Left renal pelvis (tissue), 4 donors: ENCODE results near the gene SUPT4H1. TPM values are rescaled to one million over a fixed set of nuclear protein-coding genes. Genes with fewer than 3 reads are reported as not detected.

ENCODE experiments used
- DNase-seq, 4 donors: peaks; one replicate each; pipeline ENCODE4 v3.0.0-alpha.2; 2013; ENCODE audit warnings: low read depth in 4 of 4, low spot score in 3 of 4
- polyA plus RNA-seq, 4 donors: library from polyadenylated mRNA; unstranded; fragments of 120-200 nt; gene quantifications; one replicate each; pipeline ENCODE4 v1.2.1, GENCODE V29; 2013; ENCODE audit not compliant: insufficient read length in 4 of 4

The SUPT4H1 gene
- polyA plus RNA-seq, 4 donors, result 105 to 152 (median 127) TPM

- no peak for DNase-seq
These were observed 30.2 kb downstream of the SUPT4H1 start for GRCh38 chr17:58321571-58322525.

GRCh38 chr17:58320570-58321323 is 31.3 kb downstream of the SUPT4H1 start:
- DNase-seq, result no peak

DNA sequence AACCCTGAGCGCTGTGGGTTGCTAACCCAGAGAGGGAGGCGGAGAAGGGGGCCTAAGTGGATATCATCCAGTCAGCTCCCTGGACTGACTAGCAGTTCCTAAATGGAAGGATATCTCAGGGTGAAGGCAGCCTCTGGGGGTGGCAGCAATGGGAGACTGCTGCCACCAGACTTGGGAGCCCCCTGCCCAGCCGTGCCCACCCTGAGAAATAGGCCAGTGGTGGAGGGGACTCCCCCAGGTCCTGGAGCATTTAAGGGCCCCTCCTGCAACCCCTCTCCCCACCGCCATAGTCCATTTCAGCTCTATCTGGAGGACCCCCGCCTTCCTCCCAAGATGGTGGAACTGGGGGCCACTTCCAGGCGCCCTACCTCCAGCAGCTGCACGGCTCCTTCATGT is 31.8 kb downstream of the SUPT4H1 start:
- DNase-seq, result no peak

- DNase-seq, result no peak
These were observed 32.5 kb downstream of the SUPT4H1 start for GRCh38 chr17:58319173-58320162.

DNA sequence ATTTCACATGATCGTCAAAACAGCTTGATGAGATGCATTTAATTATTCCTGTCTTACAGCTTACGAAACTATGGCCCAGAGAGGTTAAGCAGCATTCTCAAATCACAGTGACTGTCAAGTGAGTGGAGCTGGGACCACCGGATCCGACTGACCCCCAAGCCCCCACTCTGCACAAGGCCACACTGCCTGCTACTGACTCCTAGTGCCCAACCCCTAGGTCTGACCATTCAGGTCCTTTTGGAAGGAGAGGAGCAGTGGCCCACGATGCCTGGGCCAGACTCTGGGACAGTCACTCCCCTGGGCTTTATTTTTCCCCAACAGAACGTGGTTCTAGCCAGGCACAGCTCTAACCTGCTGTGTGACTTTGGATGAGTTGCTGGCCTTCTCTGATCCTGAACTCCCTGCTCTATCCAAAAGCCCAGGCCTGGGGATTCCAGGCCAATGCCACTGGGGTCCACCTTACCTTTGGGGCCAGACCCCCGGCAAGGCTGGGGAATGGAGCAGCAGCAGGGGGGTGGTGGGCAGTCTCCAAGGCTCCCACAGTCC is 33.3 kb downstream of the SUPT4H1 start:
- no peak for DNase-seq

DNA sequence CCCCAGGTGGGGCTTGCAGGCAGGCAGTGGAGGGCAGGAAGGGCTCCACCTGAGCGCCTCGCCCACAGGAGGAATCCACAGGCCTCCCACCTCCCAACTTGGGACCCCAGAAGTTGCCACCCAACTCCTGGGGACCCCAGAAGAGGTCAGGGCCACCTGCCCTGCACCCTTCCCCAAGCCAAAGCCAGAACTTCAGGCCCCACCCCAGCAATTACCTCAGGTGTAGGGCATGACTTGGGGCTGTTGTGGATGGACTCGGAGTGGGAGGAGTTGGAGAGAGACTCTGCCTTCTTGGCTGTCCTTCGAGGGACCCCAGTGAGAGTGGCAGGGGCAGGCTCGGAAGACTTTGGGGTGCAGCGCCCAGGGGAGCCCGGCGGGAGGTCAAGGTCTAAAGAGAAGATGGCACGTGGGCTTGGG is 33.9 kb downstream of the SUPT4H1 start:
- DNase-seq, result no peak

- DNase-seq, result no peak
These were observed 34.5 kb downstream of the SUPT4H1 start for GRCh38 chr17:58317421-58318064.

- no peak for DNase-seq
These were observed 35.6 kb downstream of the SUPT4H1 start for GRCh38 chr17:58316260-58316960.

DNA sequence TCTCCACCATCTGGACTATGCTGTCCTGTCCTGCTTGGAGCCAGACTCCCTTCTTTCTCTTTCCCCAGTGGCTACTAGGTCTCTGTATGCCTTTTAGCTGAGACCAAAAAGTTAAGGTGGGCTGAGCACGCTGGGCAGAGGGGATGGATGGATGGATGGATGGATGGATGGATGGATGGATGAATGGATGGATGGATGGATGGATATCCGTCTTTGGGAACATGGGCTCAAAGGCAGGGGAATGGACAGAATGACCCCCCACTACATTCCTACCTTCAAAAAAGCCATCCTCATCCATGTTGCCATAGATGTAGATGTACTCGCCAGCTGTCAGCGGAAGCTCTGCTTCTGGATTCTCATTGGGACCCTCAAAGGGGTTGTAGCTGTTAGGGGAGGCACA is 36.3 kb downstream of the SUPT4H1 start:
- DNase-seq, result no peak

GRCh38 chr17:58315281-58315711 is 36.7 kb downstream of the SUPT4H1 start:
- no peak for DNase-seq

DNA sequence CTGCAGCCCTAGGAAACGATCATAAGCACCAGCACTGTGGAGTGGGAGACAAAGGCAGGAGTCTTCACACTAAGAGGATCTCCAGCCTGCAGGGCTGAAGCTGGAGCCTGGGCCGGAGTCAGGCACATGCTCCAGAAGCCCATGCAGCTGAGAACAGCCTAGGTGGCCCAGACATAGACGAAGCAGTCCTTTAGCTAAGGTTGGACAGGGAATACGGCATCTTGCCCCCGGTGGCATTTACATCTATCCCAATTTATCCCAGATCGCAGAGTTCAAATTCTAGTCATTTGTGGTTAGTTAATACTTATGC is 37.3 kb downstream of the SUPT4H1 start:
- DNase-seq, result no peak

GRCh38 chr17:58313815-58314705 is 37.9 kb downstream of the SUPT4H1 start:
- no peak for DNase-seq

DNA sequence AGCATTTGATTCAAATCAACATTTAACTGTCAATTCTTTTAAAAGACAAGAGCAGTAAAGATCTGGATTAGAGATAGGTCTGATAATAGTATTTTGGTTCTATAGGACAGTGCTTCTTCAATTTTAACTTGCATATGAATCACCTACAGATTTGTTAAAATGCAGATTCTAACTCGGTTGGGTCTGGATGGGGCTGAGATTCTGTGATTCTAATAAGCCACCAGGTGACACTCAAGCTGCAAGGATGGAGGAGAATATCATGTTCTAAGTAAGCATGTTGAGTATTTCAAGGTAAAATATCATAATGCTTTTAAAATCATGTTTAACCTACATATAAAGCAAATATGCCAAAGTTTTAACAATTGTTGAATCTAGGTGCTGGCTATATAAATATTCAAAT is 39.2 kb downstream of the SUPT4H1 start:
- DNase-seq, result no peak

DNA sequence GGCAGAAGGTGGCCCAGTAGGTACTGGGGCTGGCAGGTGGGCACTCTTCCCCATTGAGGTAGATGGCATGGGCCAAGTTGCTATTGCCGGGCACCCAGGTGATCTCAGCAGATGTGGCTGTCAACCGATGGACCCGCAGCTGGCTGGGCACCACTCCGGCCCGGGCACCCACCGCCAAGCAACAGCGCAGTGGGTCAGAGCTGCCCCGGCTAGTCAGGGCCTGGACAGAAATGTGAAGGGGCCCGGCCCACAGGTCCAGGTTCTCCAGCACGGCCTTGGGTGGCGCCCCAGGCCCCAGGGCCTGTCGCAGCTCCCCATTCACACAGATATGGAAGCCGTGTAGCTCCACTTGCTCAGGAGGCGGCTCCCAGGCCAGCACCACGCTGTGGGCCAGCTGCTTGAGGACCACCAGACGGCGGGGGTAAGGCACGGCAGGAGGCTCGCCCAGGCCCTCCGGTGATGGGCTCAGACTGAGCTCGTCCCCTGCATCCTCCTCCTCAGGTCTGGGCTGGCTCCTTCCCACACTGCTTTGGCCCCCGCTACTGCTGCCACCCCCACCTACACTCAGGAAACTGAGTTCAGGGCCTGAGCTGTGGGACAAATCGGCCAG is 39.9 kb downstream of the SUPT4H1 start:
- DNase-seq, result no peak

- no peak for DNase-seq
These were observed 40.5 kb downstream of the SUPT4H1 start for GRCh38 chr17:58311429-58311894.

- no peak for DNase-seq
These were observed 41.2 kb downstream of the SUPT4H1 start for GRCh38 chr17:58310511-58311428.

DNA sequence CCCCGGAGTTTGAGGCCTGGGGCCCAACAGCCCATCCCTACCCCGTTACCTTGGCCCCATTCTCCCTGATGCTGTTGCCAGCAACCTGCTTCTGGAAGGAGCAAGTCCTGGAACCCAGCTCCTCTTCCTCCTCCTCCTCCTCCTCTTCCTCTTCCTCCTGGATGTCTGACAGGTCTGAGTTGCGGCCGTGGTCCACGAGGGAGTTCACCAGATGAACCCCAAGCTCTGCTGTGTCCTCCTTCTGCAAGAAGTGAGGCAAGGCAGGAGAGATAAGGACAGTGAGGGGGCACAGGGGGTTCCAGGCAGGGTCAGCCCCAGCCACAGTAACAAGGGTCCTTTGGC is 42.1 kb downstream of the SUPT4H1 start:
- no peak for DNase-seq
